ENCODE results near the gene NCBP2.
A peak's percentile ranks its signal among the peaks of the same experiment; 100 is the strongest.

The NCBP2 gene

DNA sequence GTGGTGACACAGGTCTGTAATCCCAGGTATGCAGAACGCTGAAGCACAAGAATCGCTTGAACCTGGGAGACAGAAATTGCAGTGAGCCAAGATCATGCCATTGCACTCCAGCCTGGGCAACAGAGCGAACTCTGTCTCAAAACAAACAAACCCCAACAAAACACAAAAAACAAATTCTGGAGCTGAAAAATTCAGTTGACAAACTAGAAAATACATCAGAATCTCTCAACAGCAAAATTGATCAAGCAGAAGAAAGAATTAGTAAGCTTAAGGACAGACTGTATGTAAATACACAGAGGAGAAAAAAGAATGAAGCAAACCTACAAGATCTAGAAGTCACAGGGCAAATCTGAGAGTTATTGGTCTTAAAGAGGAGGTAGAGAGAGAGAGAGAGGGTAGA is 25.3 kb downstream of the NCBP2 start:
- Mint-ChIP-seq H3K36me3 (ENCODE audit: insufficient read depth) (peaks cover 10% of the 10 kb centered on the region), H3K4me3 (no peak overlapping the region), H3K4me1 (peaks cover 7% of the 10 kb centered on the region), H3K9me3 (peaks cover 6% of the 10 kb centered on the region), H3K27ac (ENCODE audit: low read depth) (no peak overlapping the region), H3K27me3 (no peaks in the 10 kb centered on the region)
- no peak for ATAC-seq (replicated peaks; ENCODE audit: extremely low read depth, poor library complexity, severe bottlenecking)
- no peak for DNase-seq (ENCODE audit: low spot score in 2 of 2)

DNA sequence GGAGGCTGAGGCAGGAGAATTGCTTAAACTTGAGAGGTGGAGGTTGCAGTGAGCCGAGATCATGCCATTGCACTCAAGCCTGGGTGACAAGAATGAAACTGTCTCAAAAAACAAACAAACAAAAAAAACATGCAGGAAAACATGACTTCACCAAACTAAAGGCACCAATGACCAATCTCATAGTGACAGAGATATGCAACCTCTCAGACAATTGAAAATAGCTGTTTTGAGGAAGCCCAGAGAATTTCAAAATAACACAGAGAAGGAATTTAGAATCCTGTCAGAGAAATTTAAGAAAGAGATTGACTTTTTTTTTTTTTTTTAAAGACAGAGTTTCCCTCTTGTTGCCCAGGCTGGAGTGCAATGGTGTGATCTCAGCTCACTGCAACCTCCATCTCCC is 26.1 kb downstream of the NCBP2 start:
- H3K27me3 Mint-ChIP-seq, result no peaks in the 10 kb centered on the region
- peaks cover 7% of the 10 kb centered on the region for H3K4me1 Mint-ChIP-seq
- H3K4me3 Mint-ChIP-seq, result no peak overlapping the region
- H3K9me3 Mint-ChIP-seq, result peaks cover 6% of the 10 kb centered on the region
- no peak for DNase-seq (ENCODE audit: low spot score in 2 of 2)
- no peak overlapping the region for H3K27ac Mint-ChIP-seq (ENCODE audit: low read depth)
- ATAC-seq (replicated peaks; ENCODE audit: extremely low read depth, poor library complexity, severe bottlenecking), result no peak
- H3K36me3 Mint-ChIP-seq (ENCODE audit: insufficient read depth), result peaks cover 8% of the 10 kb centered on the region

DNA sequence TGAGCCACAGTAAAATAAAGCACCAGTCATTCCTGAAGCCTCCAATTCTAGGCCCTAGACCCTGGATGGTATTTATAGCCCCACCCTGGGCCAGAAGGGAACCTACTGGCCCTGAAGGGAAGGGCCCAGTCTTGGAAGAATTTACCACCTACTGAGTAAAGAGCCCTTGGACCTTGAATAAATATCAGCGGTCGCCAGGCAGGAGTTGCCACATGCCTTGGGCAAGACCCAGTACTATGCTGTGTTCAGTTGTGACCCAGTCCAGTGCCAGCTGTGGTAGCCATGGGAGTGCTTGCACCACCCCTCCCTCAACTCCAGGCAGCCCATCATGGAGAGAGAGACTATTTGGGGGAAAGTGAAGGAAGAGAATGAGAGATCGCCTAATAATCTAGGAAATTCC is 27.0 kb downstream of the NCBP2 start:
- DNase-seq (ENCODE audit: low spot score in 2 of 2) (no peak), ATAC-seq (replicated peaks; ENCODE audit: extremely low read depth, poor library complexity, severe bottlenecking) (no peak)
- Mint-ChIP-seq H3K9me3 (peaks cover 6% of the 10 kb centered on the region), H3K4me1 (peaks cover 7% of the 10 kb centered on the region), H3K27me3 (no peaks in the 10 kb centered on the region), H3K36me3 (ENCODE audit: insufficient read depth) (peaks cover 8% of the 10 kb centered on the region), H3K27ac (ENCODE audit: low read depth) (no peak overlapping the region), H3K4me3 (no peak overlapping the region)

GRCh38 chr3:196914866-196915265 is 27.5 kb downstream of the NCBP2 start:
- Mint-ChIP-seq H3K4me1 (peaks cover 7% of the 10 kb centered on the region), H3K27ac (ENCODE audit: low read depth) (no peak overlapping the region), H3K36me3 (ENCODE audit: insufficient read depth) (peaks cover 8% of the 10 kb centered on the region), H3K9me3 (peaks cover 6% of the 10 kb centered on the region), H3K27me3 (no peaks in the 10 kb centered on the region), H3K4me3 (no peak overlapping the region)
- DNase-seq (ENCODE audit: low spot score in 2 of 2) (no peak), ATAC-seq (replicated peaks; ENCODE audit: extremely low read depth, poor library complexity, severe bottlenecking) (no peak)

DNA sequence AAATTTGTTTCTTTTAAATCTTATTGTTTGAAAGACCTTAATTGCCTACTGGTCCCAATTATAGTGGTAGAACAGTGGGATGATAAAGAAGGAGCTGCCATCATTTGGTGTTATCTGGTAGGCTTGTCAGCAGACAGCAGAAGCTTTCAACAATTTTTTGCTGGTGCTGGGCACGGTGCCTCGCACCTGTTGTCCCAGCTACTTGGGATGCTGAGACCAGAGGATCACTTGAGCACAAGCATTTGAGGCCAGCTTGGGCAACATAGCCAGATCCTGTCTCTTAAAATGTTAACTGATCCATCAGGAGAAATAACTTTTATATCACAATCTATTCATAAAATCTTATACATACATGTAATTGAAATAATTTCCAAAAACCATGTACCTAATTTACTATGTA is 38.6 kb downstream of the NCBP2 start:
- peaks cover 52% of the 10 kb centered on the region for H3K36me3 Mint-ChIP-seq (ENCODE audit: insufficient read depth)
- H3K9me3 Mint-ChIP-seq, result no peaks in the 10 kb centered on the region
- no peaks in the 10 kb centered on the region for H3K4me1 Mint-ChIP-seq
- DNase-seq (ENCODE audit: low spot score in 2 of 2) (no peak), ATAC-seq (replicated peaks; ENCODE audit: extremely low read depth, poor library complexity, severe bottlenecking) (no peak)
- no peaks in the 10 kb centered on the region for H3K27me3 Mint-ChIP-seq
- no peak overlapping the region for H3K4me3 Mint-ChIP-seq
- H3K27ac Mint-ChIP-seq (ENCODE audit: low read depth), result no peak overlapping the region

- Mint-ChIP-seq H3K4me3 (no peak overlapping the region), H3K4me1 (no peaks in the 10 kb centered on the region)
- DNase-seq (ENCODE audit: low spot score in 2 of 2), result no peak
Observed at GRCh38 chr3:196902296-196902695, 40.0 kb downstream of the NCBP2 start.

GRCh38 chr3:196901768-196902167 is 40.6 kb downstream of the NCBP2 start:
- peaks cover 50% of the 10 kb centered on the region for H3K36me3 Mint-ChIP-seq (ENCODE audit: insufficient read depth)

More at GRCh38 chr3:196902296-196902695, 40.0 kb downstream of the NCBP2 start:
- no peaks in the 10 kb centered on the region for H3K9me3 Mint-ChIP-seq
- H3K27ac Mint-ChIP-seq (ENCODE audit: low read depth), result no peak overlapping the region
- no peak for ATAC-seq (replicated peaks; ENCODE audit: extremely low read depth, poor library complexity, severe bottlenecking)
- peaks cover 50% of the 10 kb centered on the region for H3K36me3 Mint-ChIP-seq (ENCODE audit: insufficient read depth)
- H3K27me3 Mint-ChIP-seq, result no peaks in the 10 kb centered on the region

GRCh38 chr3:196896229-196896628 is 46.1 kb downstream of the NCBP2 start:
- Mint-ChIP-seq H3K36me3 (ENCODE audit: insufficient read depth) (peaks cover 30% of the 10 kb centered on the region), H3K9me3 (no peaks in the 10 kb centered on the region), H3K4me3 (no peak overlapping the region), H3K27me3 (no peaks in the 10 kb centered on the region), H3K4me1 (peaks cover 2% of the 10 kb centered on the region), H3K27ac (ENCODE audit: low read depth) (no peak overlapping the region)
- DNase-seq (ENCODE audit: low spot score in 2 of 2), result no peak
- ATAC-seq (replicated peaks; ENCODE audit: extremely low read depth, poor library complexity, severe bottlenecking), result no peak

More at GRCh38 chr3:196901768-196902167, 40.6 kb downstream of the NCBP2 start:
- DNase-seq (ENCODE audit: low spot score in 2 of 2) (no peak), ATAC-seq (replicated peaks; ENCODE audit: extremely low read depth, poor library complexity, severe bottlenecking) (no peak)
- H3K9me3 Mint-ChIP-seq, result no peaks in the 10 kb centered on the region
- H3K27me3 Mint-ChIP-seq, result no peaks in the 10 kb centered on the region
- H3K27ac Mint-ChIP-seq (ENCODE audit: low read depth), result no peak overlapping the region
- H3K4me1 Mint-ChIP-seq, result no peaks in the 10 kb centered on the region
- H3K4me3 Mint-ChIP-seq, result no peak overlapping the region

DNA sequence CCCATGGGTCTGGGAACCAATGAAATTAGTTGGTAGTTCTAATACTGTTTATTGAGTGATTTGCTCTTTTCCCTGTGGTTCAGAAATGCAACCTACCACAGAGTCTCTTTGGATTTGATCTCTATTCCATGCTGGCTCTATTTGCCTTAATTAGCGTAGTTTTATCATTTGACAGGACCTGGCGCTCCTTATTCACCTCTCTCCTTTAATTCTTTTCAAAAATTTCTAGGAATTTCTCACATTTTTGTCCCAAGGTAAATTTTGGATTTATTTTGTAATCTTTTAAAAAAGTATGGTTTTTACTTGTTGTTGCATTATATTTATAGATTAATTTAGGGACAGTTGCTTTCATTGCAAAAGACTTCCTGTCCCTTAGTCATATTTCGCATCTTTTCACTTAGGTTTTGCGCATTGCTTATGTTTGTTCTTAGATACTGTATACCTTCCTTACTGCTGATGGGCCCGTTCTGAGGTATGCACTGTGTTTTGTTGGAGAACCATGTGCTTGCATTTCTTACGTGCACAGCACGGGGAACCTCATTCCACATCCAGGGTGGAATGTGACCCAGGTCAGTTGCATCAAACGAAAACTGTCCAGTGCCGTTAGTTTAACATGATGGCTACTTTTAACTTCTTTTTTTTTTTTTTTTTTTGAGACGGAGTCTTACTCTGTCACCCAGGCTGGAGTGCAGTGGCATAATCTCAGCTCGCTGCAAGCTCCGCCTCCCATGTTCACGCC is 47.6 kb downstream of the NCBP2 start:
- no peak for ATAC-seq (replicated peaks; ENCODE audit: extremely low read depth, poor library complexity, severe bottlenecking)
- Mint-ChIP-seq H3K27me3 (no peaks in the 10 kb centered on the region), H3K27ac (ENCODE audit: low read depth) (no peak overlapping the region), H3K9me3 (no peaks in the 10 kb centered on the region), H3K4me3 (no peak overlapping the region), H3K36me3 (ENCODE audit: insufficient read depth) (peaks cover 18% of the 10 kb centered on the region), H3K4me1 (peaks cover 13% of the 10 kb centered on the region)
- DNase-seq (ENCODE audit: low spot score in 2 of 2), result no peak

- peak overlapping the region; percentile 63 for H3K27ac Mint-ChIP-seq (ENCODE audit: low read depth)
- H3K36me3 Mint-ChIP-seq (ENCODE audit: insufficient read depth), result peaks cover 26% of the 10 kb centered on the region
Observed at GRCh38 chr3:196889844-196890708, 52.3 kb downstream of the NCBP2 start.

DNA sequence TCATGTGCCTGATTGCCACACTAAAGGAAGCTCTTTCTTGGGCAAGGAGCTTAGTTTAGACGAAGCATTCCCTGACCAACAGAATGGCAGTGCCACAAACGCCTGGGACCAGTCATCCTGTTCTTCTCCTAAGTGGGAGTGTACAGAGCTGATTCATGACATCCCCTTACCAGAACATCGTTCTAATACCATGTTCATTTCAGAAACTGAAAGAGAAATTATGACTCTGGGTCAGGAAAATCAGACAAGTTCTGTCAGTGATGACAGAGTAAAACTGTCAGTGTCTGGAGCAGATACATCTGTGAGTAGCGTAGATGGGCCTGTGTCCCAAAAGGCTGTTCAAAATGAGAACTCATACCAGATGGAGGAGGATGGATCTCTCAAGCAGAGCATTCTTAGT is 56.2 kb downstream of the NCBP2 start:
- Mint-ChIP-seq H3K4me1 (peaks cover 31% of the 10 kb centered on the region), H3K36me3 (ENCODE audit: insufficient read depth) (peaks cover 28% of the 10 kb centered on the region), H3K27me3 (no peaks in the 10 kb centered on the region), H3K27ac (ENCODE audit: low read depth) (no peak overlapping the region), H3K4me3 (no peak overlapping the region), H3K9me3 (no peaks in the 10 kb centered on the region)
- DNase-seq (ENCODE audit: low spot score in 2 of 2) (no peak), ATAC-seq (replicated peaks; ENCODE audit: extremely low read depth, poor library complexity, severe bottlenecking) (no peak)

More at GRCh38 chr3:196889844-196890708, 52.3 kb downstream of the NCBP2 start:
- Mint-ChIP-seq H3K9me3 (no peaks in the 10 kb centered on the region), H3K27me3 (no peaks in the 10 kb centered on the region), H3K4me1 (peaks cover 22% of the 10 kb centered on the region), H3K4me3 (no peak overlapping the region)
- no peak for ATAC-seq (replicated peaks; ENCODE audit: extremely low read depth, poor library complexity, severe bottlenecking)
- DNase-seq (ENCODE audit: low spot score in 2 of 2), result no peak

Data from central memory CD8-positive, alpha-beta T cell (primary cell).